GM18861 (cell line): ENCODE data around the gene CCDC6.
"Not testable (repeated sequence)": the region's sequence is repeated elsewhere in the genome, so short reads cannot be mapped to it uniquely, and the experiment has no call there.

Experiments
- ATAC-seq: cut with Tn5 transposase; IDR thresholded peaks from one replicate; pipeline ENCODE4 v1.9.1; 2021; ENCODE audit not compliant: unreplicated experiment

CCDC6 gene

GRCh38 chr10:59817773-59818172 lies 88.6 kb downstream of the CCDC6 start:
- no peak for ATAC-seq

GRCh38 chr10:59814878-59815277 lies 91.5 kb downstream of the CCDC6 start:
- no peak for ATAC-seq

GRCh38 chr10:59812519-59813122 lies 93.7 kb downstream of the CCDC6 start:
- no peak for ATAC-seq

- ATAC-seq: no peak
These were observed 96.7 kb downstream of the CCDC6 start for GRCh38 chr10:59809644-59809974.

GRCh38 chr10:59808896-59809643 lies 97.3 kb downstream of the CCDC6 start:
- peak; percentile 90 for ATAC-seq

- ATAC-seq: no peak
These were observed 98.4 kb downstream of the CCDC6 start for GRCh38 chr10:59807629-59808620.

GRCh38 chr10:59805014-59805413 lies 101.3 kb downstream of the CCDC6 start:
- peak; percentile 55 for ATAC-seq

- ATAC-seq: no peak
These were observed 102.1 kb downstream of the CCDC6 start for GRCh38 chr10:59804220-59804619.

- no peak for ATAC-seq
These were observed 102.6 kb downstream of the CCDC6 start for GRCh38 chr10:59803714-59804113.

- no peak for ATAC-seq
These were observed 105.2 kb downstream of the CCDC6 start for GRCh38 chr10:59801171-59801570.

- ATAC-seq: no peak
These were observed 106.9 kb downstream of the CCDC6 start for GRCh38 chr10:59799421-59799820.

- no peak for ATAC-seq
These were observed 112.4 kb downstream of the CCDC6 start for GRCh38 chr10:59793919-59794318.

- ATAC-seq: no peak
These were observed 113.5 kb downstream of the CCDC6 start for GRCh38 chr10:59792812-59793211.

- no peak for ATAC-seq
These were observed 114.8 kb downstream of the CCDC6 start for GRCh38 chr10:59791601-59792000.

GRCh38 chr10:59790080-59790479 lies 116.3 kb downstream of the CCDC6 start:
- not testable (repeated sequence) for ATAC-seq

GRCh38 chr10:59788914-59789313 lies 117.4 kb downstream of the CCDC6 start:
- ATAC-seq: not testable (repeated sequence)

GRCh38 chr10:59787032-59787431 lies 119.3 kb downstream of the CCDC6 start:
- ATAC-seq: not testable (repeated sequence)

GRCh38 chr10:59785476-59785875 lies 120.9 kb downstream of the CCDC6 start:
- not testable (repeated sequence) for ATAC-seq

- ATAC-seq: no peak
These were observed 124.8 kb downstream of the CCDC6 start for GRCh38 chr10:59781511-59781910.

GRCh38 chr10:59779756-59780533 lies 126.4 kb downstream of the CCDC6 start:
- no peak for ATAC-seq

GRCh38 chr10:59774451-59774850 lies 131.9 kb downstream of the CCDC6 start:
- no peak for ATAC-seq
